ENCODE measurements around the gene DAG1. TPM values are rescaled to one million over a fixed set of nuclear protein-coding genes. Genes with fewer than 3 reads are reported as not detected.

DAG1 gene
- total RNA-seq, 1 donor from 2014 or later = 122 TPM

DNA sequence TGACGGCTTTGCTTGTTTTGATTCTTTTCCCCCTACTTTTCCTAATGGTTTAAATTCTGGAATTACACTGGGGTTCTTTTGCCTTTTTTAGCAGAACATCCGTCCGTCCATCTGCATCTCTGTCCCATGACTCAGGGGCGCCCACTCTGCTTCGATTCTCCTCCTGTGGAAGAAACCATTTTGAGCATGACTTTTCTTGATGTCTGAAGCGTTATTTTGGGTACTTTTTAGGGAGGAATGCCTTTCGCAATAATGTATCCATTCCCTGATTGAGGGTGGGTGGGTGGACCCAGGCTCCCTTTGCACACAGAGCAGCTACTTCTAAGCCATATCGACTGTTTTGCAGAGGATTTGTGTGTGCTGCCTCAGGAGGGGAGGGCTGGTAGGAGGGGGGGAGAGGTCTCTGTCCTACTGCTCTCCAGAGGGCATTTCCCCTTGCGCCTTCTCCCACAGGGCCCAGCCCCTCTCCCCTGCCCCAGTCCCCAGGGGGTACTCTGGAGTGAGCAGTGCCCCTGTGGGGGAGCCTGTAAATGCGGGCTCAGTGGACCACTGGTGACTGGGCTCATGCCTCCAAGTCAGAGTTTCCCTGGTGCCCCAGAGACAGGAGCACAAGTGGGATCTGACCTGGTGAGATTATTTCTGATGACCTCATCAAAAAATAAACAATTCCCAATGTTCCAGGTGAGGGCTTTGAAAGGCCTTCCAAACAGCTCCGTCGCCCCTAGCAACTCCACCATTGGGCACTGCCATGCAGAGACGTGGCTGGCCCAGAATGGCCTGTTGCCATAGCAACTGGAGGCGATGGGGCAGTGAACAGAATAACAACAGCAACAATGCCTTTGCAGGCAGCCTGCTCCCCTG lies 64.7 kb downstream of the DAG1 start:
- intact Hi-C loops (cut with DNase I) = loop anchor here (5.0 kb wide), 1 partner anchor 137 kb away; the partner anchor contains the start of gene APEH
- ATAC-seq (ENCODE audit: poor library complexity) (no peak), DNase-seq (no peak)

DNA sequence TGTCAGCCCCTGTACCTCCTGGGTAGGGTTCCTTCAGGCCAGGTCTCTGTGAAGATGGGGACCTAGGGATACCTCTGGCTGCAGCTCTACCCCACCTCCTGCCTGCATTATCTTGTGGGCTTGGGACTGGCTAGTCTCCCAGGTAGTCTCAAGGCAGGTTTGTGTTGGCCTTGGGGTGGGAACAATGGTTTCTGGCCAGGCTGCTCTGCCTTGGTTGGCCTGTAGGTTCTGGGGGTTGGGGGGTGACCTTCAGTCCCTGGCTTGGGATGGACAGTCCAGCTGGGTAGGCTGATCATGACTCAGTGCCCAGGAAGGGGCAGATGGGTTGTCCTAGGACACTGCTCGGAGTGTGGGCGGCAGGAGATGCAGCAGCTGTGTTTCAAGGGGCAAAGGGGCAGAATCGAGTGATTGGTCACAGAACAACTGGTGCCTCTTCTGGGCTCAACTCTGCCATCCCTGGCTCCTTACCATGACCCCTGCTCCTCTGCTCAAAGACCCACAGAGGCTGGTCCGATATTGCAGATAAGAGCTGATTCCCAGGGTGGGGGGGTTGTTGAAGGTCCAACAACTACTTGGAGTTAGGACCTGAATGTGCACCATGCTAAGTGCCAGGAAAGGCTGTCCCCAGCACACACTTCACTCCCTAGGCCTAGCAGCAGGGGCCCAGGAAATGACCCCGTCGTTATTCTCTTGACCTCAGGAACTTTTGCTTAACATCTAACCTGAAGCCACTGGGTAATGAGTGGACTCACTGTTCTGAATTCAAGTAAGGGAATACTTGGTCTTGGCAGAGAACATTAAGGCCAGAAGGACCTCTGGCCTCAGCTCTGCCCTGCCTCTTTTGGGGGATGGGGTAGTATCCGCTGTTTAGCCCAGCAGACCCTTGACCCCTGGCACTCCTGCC lies 66.2 kb downstream of the DAG1 start:
- intact Hi-C loops (cut with DNase I) = loop anchor here (5.0 kb wide), 1 partner anchor 136 kb away; the partner anchor contains the start of gene APEH
- ATAC-seq (ENCODE audit: poor library complexity) (no peak), DNase-seq (no peak)

DNA sequence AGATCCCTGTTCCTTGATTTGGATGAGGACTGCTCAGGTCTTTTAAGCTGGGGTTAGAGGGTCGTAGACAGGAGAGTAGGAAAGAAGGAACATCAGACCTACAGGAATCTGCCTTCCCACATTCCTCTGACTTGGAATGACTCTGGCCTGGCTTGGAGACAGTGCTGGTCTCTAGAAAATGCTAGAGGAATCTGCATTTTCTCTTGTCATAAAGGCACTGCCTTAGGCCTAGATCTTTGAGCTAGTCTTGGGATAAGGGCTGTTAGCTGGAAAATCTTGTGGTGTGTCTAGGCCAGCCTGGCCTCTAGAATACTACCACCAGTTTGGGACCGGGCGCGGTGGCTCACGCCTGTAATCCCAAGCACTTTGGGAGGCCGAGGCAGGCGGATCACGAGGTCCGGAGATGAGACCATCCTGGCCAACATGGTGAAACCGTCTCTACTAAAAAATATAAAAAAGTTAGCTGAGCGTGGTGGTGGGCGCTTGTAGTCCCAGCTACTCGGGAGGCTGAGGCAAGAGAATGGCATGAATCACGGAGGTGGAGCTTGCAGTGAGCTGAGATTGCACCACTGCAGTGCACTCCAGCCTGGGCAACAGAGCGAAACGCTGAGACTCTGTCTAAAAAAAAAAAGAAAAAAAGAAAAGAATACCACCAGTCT lies 66.9 kb downstream of the DAG1 start:
- no peak for DNase-seq
- ATAC-seq (ENCODE audit: poor library complexity) = no peak
- intact Hi-C loops (cut with DNase I) = loop anchor here (5.0 kb wide), 1 partner anchor 135 kb away; the partner anchor contains the start of gene APEH

DNA sequence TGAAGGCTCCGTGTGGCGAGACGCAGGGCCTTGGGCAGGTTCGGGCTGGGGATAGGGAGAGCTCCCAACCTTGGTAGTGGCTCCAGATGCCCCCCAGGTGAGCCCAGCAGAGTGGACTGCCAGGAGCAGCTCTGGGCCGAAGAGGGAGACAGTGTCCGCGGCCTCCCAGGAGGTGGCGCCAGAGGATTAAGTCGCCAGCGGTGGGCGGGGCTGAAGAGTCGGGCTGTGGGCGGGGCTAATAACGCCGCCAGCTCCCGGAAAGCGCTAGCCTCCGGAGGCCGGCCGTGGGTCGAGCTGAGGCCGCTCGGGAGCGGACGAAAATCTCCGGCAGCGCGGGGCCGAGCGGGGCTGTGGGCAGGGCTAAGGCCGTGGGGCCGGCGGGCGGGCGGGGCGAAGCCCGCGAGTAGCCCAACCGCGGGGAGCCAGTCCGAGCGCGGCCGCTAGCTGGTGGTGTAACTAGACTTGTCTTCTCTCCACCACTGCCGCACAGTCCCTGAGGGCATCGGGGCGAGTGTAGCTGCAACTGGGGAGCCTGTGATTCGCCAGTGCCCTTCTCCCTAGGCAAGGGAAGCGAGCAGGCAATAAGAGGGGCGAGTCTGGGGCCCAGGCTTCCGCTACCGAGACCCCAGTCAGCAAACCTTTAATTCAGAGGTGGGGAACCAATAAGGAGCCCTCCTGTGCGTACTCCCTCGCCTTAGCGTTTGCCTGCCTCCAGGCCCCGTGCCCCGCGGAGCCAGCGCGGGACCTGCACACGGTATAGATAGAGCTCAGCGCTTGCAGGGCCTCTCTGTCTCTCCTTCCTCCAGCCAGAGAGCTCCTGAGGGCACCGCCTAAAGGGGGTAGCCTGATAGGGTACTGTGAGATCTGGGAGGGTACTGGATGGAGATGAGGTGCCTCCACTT lies 69.8 kb downstream of the DAG1 start:
- intact Hi-C loops (cut with DNase I) = loop anchor here (5.0 kb wide), 1 partner anchor 132 kb away; the partner anchor contains the start of gene APEH
- DNase-seq (peak; percentile 96), ATAC-seq (ENCODE audit: poor library complexity) (peak; percentile 99)

DNA sequence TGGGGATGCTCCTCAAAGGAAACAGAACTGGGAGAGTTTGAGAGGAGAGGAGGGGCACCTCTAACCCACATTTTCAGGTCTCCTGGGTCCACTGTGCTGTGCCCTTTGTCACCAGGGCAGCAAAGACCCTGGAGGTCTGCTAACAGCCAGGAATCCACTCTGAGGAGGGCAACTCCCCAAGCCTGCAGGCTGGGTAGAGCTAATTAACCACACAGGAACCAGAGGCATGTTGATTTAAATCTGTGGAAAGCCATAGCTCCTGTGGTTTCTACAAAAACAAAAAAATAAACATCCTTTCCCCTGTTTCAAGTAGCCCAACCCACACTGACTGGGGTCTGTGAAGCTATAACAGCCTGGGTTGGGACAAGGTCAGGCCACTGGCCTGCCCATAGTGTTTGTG lies 82.0 kb downstream of the DAG1 start:
- ATAC-seq (ENCODE audit: poor library complexity) = no peak
- DNase-seq = no peak
- intact Hi-C loops (cut with DNase I) = no loop called here

DNA sequence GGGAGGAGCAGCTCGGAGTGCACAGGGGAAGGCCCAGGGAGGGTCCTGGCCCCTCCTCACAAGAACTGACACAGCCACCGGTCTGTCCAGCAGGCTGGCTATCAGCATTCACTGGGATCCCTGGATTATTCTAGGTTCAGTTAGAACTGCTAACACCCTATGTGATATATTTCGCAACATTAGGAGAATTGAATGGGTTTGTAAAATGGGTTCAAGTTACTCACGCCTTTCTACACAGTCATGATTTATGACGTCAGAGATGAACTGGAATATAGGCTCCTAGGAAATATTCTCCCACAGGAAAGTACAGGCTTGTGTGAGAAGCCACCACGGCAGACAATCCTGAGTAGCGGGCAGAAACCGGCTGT lies 83.2 kb downstream of the DAG1 start:
- intact Hi-C loops (cut with DNase I) = no loop called here
- ATAC-seq (ENCODE audit: poor library complexity) = no peak

DNA sequence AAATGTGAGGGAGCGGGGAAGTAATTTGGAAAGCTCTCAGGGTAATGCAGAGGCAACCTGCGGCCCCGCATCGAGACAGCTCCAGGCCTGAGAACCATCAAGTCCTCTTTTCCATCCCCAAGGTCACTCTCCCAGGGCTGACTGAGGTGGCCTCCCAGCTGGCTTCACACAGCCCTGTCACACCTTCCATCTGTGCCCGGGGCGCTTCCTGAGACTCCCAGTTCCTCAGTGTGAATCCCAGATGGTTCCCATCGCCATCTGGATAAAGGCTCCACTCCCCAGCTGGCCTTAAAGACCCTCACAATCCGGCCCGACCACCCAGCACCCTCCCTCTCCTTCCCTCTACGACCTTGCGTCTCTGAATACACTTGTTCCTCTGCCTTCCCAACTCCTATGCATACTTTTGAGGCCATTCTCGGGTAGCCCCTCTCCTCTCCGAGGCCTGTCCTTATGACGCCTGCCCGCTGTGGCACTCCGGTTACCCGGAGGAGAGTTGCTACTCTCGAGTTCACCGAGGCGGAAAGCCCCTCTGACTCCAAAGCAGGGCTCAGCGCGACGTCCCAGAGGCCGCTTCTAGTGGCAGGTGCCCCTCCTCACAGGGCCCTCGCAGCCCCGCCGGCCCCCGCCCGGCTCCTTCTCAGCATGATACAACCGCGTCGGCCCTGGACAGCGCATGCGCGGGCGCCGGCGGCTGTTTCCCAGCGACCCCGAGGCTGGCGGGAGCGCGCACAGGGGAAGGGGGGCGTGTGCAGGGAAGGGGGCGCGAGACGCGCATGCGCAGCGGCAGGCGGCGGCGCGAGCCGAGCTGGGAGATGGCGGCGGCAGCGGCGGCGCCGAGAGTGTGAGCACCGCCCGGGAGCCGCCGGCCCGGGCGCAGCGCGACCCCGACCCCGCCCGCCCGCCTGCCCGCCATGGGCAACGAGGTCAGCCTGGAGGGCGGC lies 83.9 kb downstream of the DAG1 start, which contains the start of gene BSN:
Gene BSN, plus strand, starts transcription at position 786 of the 941 bp plus-strand sequence. Its CDS starts 126 bp downstream, at position 912.
- intact Hi-C loops (cut with DNase I) = no loop called here
- peak; percentile 98 for ATAC-seq (ENCODE audit: poor library complexity)

More for the DNA sequence above, 83.2 kb downstream of the DAG1 start:
- no peak for DNase-seq

DNA sequence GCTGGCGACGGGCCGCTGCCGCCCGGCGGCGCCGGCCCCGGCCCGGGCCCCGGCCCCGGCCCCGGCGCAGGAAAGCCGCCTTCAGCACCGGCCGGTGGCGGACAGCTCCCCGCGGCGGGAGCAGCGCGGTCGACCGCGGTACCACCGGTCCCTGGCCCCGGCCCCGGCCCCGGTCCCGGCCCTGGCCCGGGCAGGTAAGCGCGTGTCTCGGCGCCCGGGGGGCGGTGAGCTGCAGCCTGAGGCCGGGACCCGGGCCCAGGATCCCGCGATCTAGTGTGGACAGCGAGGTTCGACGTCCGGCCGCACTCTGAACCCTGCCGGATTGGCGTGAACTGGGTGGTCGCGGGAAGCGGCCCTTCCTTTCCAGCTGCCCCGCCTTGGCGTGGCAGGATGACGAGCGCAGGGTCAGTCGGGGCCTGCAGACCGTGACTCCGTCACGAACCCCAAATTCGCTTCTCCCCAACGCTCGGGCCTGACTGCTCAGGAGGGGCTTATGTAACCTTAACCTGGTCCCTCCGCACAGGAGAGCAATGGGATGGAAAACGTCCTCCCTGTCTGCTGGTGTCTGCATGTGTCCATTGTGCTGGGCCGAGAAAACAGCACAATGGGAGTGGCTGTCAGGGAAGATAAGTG lies 84.7 kb downstream of the DAG1 start:
- intact Hi-C loops (cut with DNase I) = no loop called here
- DNase-seq (peak; percentile 73), ATAC-seq (ENCODE audit: poor library complexity) (peak; percentile 70)

More for the DNA sequence above, 83.9 kb downstream of the DAG1 start, which contains the start of gene BSN:
- DNase-seq = peak; percentile 95

DNA sequence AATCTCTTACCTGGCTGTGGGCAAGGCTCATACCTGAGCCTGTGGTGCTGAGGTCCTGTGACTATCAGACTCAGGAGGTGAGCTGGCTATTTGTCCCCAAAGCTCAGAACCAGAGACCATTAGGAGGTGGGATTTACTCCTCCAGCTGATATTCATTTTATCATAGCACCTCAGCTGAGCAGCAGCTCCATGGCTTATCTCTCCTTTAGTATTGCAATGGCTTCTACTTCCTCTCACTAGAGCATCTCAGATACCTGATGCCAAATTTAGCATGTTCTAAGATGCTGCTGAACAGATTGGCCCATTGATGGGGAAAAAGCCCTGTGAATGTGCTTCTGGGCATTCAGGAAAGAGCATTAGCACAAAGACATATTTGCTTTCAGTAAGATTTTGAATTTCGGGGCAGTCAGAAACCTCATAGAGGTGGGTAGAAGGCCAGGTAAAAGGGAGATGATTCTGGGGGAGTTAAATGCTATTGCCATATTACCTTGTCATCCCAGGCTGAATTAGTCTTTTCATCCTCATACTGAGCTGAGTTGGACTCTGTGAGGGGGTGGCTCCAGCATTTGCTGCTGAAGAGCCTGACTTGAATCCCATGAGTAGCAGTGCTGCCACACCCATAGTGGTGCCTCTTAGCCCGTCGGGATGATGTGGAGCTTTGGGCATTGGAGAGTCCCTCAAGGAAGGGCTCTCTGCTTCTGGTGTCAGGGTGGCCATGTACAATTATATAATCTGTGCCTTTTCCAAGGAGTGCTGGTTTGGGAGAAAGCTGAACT lies 86.6 kb downstream of the DAG1 start:
- ATAC-seq (ENCODE audit: poor library complexity) (no peak), DNase-seq (no peak)
- intact Hi-C loops (cut with DNase I) = no loop called here

DNA sequence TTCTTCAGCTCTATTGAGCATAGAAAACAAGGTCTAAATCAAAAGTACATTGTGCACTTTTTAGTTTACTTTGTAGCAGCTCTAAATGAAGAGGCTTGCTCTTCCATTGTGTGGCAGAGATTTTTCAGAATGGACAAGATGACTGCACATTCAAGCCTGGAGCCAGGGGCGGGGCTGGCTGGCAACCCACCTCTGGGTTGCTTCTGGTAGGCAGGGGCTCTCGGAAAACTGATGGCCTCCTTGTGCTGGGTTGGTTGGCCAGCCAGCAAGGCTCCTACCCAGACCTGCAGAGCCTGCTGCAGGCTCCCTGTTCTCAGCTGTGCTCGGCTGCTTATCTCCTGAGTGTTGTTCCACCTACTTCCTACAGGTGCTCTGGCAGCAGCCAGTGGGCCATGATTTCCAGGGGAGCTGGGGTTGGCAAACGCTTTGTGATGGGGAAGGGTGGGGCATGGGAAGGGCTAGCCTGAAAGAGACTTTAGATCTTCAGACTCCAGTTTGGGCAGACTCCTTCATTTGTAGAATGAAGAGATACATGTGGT lies 93.0 kb downstream of the DAG1 start:
- DNase-seq (no peak), ATAC-seq (ENCODE audit: poor library complexity) (no peak)
- intact Hi-C loops (cut with DNase I) = no loop called here

DNA sequence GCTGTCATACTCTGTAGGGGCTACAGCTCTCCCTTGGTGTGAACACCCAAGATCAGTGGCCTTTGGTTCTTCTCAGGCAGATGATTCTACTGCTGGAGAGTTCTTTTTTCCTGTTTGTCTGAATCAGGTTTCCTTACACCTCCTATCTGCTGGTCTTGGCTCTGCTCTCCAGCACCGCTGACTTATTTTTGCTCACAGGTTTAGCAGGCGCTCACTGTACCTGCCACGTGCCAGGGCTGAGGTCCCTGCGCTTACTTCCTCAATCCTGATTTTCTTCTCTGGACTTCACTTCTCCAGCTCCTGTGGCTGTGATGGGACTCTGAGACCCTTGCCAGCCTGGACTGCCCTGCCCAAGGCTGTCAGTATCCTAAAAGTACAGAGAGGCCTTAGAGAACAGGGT lies 93.7 kb downstream of the DAG1 start:
- intact Hi-C loops (cut with DNase I) = no loop called here
- ATAC-seq (ENCODE audit: poor library complexity) (no peak), DNase-seq (no peak)

DNA sequence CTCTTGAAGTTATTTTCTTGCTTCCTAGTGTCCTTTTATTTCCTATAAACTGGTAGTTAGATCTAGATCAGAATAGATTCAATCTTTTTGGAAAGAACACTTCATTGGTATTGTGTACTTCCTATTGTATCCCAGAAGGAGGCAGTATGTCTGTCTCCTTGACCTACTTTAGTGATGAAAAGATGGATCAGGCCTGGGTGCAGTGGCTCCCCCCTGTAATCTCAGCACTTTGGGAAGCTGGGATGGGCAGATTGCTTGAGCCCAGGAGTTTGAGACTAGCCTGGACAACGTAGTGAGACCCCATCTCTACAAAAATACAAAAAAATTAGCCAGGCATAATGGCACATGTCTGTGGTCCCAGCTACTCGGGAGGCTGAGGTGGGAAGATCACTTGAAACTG lies 96.2 kb downstream of the DAG1 start:
- intact Hi-C loops (cut with DNase I) = no loop called here
- DNase-seq (no peak), ATAC-seq (ENCODE audit: poor library complexity) (no peak)

DNA sequence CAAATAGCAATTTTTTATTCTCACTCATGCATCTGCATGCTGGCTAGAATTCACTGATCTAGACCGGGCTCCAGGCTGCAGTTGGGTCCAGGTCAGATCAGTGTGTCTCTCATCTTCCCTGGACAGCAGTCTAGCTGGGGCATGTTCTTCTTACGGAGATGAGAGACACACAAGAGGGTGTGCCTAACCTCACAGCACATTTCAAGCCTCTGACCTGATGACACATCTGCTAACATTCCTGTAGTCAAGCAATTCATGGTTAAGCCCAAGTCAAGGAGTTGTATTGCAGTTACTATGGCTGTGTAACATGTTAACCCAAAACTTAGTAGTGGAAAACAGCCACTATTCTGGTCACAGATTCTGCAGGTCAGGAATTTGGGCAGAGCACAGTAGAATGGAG lies 97.3 kb downstream of the DAG1 start:
- DNase-seq (no peak), ATAC-seq (ENCODE audit: poor library complexity) (no peak)
- intact Hi-C loops (cut with DNase I) = no loop called here

DNA sequence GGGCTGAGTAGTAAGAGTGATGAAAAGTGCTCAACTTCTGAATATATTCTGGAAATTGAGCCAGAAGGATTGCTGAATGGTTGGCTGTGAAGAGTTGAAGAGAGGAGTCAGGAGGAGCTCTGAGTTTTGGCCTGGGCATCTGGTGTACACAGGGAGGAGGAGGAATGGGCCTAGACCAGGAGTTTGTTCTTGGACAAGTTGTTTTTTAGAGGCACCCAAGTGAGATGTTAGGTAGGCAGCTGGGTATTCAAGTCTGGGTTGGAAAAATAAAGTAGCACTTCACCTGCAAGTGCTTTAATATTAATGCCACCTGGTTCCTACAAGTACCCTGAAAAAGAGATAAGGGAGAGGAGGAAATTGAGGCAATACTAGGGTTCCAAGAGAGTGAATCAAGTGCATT lies 98.9 kb downstream of the DAG1 start:
- no peak for DNase-seq
- intact Hi-C loops (cut with DNase I) = no loop called here
- ATAC-seq (ENCODE audit: poor library complexity) = no peak

DNA sequence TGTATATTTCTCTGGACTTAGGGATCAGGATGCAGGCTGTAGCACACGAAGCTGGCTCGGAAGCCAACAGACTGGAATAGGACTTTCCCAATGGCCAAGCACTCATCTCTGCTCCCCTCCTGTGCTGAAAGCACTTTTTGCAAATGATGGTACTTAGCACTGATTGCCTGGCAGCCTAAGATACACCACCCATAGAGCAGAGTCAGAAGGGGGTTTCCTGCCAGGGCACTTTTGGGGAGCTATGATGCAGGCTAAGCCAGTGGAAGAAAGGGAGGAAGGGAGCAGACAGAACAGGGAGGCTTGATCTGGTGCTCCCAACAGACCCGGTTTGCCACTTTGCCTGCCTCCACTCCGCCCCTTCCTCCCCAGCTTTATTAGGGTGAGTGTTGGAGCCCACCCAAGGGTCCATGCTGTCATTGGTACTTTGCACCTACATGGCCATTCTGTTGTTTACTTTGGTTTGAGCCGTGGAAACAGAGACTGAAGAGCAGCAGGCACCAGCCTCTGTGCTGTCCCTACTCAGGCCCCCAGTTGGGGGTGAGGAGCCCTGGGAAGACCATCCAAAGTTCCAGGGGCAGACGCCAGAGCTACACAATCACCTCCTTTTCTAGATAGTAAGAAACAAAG lies 100.1 kb downstream of the DAG1 start:
- intact Hi-C loops (cut with DNase I) = no loop called here
- DNase-seq (no peak), ATAC-seq (ENCODE audit: poor library complexity) (no peak)

Data from Right ventricle myocardium superior (tissue), 1 donor.